GM06990 (cell line): ENCODE data around the gene CDH4.

Source experiments
- DNase-seq: peaks from one replicate; pipeline ENCODE4 v3.0.0-alpha.2; 2011; ENCODE audit not compliant: insufficient read length; ENCODE audit errors: extremely low read depth
- H3K27me3 ChIP-seq: replicated peaks from 2 replicates; pipeline ENCODE4 v1.6.0; 2011; ENCODE audit warnings: low read length; ENCODE audit not compliant: control insufficient read depth, insufficient read depth
- H3K36me3 ChIP-seq: 2 replicates; pipeline ENCODE4 v1.5.1; 2011; ENCODE audit warnings: low read length; ENCODE audit not compliant: control insufficient read depth, insufficient read depth
- H3K4me3 ChIP-seq: replicated peaks from 2 replicates; pipeline ENCODE4 v1.5.1; 2011; ENCODE audit warnings: low read depth, mild to moderate bottlenecking, control low read depth, low read length
- CTCF ChIP-seq: IDR thresholded peaks from 2 replicates; pipeline ENCODE4 v1.5.1; 2011; ENCODE audit warnings: low read length, control low read depth, mild to moderate bottlenecking, inconsistent platforms; ENCODE audit not compliant: insufficient read depth, poor library complexity, severe bottlenecking

CDH4 gene

GRCh38 chr20:61310954-61311353, 58.9 kb downstream of the CDH4 start:
- H3K4me3 ChIP-seq = no peak overlapping the region
- no peaks in the 10 kb centered on the region for H3K36me3 ChIP-seq
- H3K27me3 ChIP-seq = no peaks in the 10 kb centered on the region
- no peak for TF ChIP-seq CTCF
- no peak for DNase-seq

- Histone ChIP-seq H3K36me3 (no peaks in the 10 kb centered on the region), H3K4me3 (no peak overlapping the region)
- TF ChIP-seq CTCF = no peak
Observed at GRCh38 chr20:61311656-61312387, 59.8 kb downstream of the CDH4 start.

GRCh38 chr20:61312925-61313324, 60.9 kb downstream of the CDH4 start:
- TF ChIP-seq CTCF = no peak
- H3K4me3 ChIP-seq = no peak overlapping the region
- no peaks in the 10 kb centered on the region for H3K36me3 ChIP-seq
- H3K27me3 ChIP-seq = no peaks in the 10 kb centered on the region
- no peak for DNase-seq

More at GRCh38 chr20:61311656-61312387, 59.8 kb downstream of the CDH4 start:
- DNase-seq = no peak
- H3K27me3 ChIP-seq = no peaks in the 10 kb centered on the region

- H3K4me3 ChIP-seq = no peak overlapping the region
- no peaks in the 10 kb centered on the region for H3K36me3 ChIP-seq
- TF ChIP-seq CTCF = no peak
- no peak for DNase-seq
- no peaks in the 10 kb centered on the region for H3K27me3 ChIP-seq
Observed at GRCh38 chr20:61313396-61313795, 61.3 kb downstream of the CDH4 start.

GRCh38 chr20:61314326-61315010, 62.4 kb downstream of the CDH4 start:
- H3K36me3 ChIP-seq = no peaks in the 10 kb centered on the region
- no peak for TF ChIP-seq CTCF
- H3K27me3 ChIP-seq = no peaks in the 10 kb centered on the region

More at GRCh38 chr20:61314326-61315010, 62.4 kb downstream of the CDH4 start:
- no peak for DNase-seq
- H3K4me3 ChIP-seq = no peak overlapping the region
